GM20000 (cell line): ENCODE data around the gene PTPN18.

Experiments
- DNase-seq: peaks from one replicate; pipeline ENCODE4 v3.0.0; 2012; ENCODE audit warnings: low spot score
- TF ChIP-seq, protein P1 (sequence below): IDR thresholded peaks from 2 replicates; pipeline ENCODE4 v1.5.1; 2012; ENCODE audit warnings: mild to moderate bottlenecking, control low read depth; ENCODE audit errors: extremely low read depth, missing control alignments

Gene PTPN18

DNA sequence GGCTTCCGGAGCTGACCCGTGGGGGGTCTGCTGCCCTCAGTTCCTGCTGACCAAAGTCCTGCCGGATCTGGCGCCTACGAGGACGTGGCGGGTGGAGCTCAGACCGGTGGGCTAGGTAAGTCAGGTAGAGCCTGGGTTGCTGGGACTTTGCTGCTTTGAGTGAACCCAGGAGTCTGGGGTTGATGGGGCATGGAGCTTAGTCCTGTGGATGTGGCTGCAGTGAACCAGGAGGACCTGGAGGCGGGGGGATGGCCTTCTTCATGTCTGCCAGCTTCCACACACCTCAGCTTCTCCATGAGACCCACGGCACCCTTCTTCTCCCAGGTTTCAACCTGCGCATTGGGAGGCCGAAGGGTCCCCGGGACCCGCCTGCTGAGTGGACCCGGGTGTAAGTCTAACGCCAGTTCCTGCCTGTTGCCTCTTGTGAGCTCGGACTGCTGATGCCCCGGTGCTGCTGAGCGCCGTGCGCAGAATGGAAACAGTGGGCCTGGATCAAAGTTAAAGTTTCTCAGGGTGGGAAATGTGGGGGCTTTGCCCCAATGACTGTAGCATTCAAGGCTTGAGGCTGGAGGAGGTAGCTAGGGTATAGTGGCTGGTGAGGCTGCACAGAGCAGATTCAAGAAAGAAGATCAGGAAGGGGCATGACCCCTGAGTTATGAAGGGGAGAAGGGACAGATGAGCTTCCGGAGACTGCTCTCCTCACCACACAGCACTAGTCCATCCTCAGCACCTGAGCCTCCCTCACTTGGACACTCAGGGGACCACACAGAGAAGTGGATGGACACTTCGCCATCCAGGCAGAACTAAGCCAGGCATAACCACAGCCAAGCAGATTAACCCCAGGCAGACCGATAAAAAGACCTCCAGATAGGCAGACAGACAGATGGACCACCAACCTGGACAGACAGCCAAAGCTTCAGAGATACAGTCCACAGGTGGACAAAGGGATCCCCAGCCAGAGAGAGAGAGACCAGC, 17.3 kb downstream of the PTPN18 start:
- peak; percentile 27 for DNase-seq
- TF ChIP-seq, protein P1, sequence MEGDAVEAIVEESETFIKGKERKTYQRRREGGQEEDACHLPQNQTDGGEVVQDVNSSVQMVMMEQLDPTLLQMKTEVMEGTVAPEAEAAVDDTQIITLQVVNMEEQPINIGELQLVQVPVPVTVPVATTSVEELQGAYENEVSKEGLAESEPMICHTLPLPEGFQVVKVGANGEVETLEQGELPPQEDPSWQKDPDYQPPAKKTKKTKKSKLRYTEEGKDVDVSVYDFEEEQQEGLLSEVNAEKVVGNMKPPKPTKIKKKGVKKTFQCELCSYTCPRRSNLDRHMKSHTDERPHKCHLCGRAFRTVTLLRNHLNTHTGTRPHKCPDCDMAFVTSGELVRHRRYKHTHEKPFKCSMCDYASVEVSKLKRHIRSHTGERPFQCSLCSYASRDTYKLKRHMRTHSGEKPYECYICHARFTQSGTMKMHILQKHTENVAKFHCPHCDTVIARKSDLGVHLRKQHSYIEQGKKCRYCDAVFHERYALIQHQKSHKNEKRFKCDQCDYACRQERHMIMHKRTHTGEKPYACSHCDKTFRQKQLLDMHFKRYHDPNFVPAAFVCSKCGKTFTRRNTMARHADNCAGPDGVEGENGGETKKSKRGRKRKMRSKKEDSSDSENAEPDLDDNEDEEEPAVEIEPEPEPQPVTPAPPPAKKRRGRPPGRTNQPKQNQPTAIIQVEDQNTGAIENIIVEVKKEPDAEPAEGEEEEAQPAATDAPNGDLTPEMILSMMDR, result no peak

DNA sequence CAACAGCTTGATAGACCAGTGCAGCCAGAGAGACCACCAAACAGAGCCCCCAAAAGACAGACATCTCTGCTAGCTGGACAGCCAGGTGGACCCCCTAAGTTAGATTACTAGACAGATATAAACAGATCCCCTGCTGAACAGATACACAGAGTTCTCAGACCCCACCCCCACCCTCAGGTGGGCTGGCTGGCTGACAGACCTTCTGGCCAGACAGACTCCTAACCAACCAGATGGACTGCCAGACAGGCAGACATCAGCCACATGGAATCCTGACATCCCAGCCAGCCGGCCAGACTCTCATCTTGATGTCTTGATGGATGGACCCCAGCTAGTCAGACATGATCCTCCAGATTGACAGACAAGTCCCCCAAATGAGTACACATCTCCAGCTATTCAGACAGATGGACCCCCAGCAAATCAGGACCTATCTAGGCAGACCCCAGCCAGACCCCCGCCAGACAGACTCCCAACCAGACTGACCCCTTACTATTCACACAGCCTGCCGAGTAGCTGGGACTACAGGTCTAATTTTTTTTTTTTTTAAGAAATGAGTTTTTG, 18.0 kb downstream of the PTPN18 start:
- DNase-seq, result no peak

DNA sequence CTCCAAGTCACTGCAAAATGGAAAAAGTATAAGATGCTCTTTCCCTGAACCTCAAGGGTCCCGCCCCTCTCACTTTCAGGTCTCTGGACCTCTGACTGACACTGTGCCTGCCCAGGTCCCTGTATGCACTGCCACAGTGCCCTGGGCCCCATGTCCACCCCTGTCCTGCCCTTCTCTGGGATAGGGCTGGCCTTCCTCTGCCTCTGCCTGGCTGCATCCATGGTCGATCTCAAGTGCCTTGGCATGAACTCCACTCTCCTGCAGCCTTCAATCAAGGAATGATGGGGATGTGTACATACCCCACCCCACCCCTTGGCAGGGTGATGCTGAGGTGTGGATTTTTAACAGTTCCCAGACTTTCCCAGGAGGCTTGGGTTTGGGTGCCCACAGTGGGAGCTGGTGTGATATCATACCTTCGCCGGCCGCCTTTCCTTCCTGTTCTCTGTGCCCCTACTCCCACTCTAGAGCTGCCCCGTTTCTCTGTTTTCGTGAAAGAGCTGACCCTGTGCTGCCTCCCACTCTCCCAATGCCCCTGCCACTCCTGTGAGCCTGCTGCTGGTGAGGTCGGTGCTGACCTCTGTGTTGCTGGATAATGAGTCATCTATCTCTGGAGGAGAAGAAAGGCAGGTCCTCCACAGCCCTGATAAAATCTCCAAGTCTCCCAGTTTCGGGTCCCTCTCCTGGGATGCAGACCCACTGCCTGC, 18.9 kb downstream of the PTPN18 start:
- no peak for DNase-seq
- TF ChIP-seq, protein P1, result no peak

More for the DNA sequence above, 18.0 kb downstream of the PTPN18 start:
- TF ChIP-seq, protein P1, result no peak

DNA sequence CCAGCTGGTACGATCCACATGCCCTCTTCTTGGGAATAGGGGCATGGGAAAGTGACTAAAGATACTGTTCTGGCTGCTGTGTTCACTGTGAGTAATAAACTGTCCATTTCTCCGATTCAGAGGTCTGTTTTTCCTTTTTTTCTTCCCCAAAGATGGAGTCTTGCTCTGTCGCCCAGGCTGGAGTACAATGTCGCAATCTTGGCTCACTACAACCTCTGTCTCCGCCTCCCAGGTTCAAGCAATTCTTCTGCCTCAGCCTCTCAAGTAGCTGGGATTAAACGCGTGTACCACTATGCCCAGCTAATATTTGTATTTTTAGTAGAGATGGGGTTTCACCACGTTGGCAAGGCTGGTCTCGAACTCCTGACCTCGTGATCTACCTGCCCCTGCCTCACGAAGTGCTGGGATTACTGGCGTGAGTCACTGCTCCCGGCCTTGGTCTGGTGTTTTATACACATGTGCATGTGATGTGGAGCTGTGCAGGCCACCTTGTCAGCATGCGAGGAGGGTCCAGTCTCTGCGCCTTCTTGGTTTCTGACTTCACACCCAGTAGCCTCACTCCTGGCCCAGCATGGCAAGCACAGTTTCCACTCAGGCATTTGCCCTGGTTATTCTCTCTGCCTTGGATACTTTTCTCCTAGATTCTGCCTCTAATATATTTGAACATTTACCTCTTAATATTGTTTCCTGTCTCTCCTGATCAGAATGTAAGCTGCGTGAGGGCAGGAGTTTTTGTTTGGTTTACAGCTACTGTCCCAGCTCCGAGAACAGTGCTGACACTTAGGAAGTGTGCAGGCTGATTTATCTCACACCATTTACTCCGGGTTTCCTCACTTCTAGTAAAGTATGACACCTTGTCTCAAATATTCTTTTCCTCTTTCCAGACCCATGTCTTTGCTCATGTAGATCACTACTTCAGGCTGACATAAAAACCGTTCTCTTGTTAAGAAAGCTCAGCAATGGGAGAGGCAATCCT, 19.7 kb downstream of the PTPN18 start:
- no peak for DNase-seq
- TF ChIP-seq, protein P1, result no peak

DNA sequence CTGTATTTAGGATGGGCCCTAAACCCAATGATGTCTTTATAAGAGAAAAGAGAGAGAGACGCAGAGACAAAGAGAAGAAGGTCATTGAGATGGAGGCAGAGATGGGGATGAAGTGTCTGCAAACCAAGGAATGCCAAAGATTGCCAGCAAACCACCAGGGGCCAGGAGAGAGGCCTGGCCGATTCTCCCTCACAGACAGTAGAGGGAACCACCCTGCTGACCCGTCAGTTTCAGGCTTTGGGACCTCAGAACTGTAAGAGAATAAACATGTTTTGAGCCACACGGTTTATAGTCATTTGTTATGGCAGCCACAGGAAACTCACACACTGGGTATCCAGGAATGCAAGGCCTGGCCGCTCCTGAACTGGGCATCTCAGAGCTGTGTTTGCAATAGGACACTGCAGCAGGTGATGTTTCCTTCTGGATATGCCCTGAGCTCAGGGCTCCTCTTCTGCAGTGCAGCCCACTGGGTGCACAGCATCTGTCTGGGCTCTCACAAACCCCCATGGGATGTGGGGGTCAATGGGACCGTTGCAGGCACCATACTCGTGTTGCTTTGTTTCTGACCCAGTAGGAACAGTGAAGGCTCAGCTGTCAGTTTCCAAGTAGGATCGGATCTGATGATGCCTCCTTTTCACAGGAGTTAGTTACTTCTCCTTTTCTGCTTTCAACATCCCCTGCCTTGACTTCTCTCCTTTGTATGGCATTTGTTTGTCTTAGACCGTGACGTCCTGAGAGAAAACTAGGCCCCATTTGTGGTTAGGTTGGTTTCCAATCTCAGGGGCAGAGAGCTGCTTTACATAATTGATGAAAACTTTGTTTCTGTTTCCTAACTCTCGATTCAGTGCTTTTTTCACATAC, 20.8 kb downstream of the PTPN18 start:
- DNase-seq, result peak; percentile 58
- TF ChIP-seq, protein P1, result peak; percentile 22

DNA sequence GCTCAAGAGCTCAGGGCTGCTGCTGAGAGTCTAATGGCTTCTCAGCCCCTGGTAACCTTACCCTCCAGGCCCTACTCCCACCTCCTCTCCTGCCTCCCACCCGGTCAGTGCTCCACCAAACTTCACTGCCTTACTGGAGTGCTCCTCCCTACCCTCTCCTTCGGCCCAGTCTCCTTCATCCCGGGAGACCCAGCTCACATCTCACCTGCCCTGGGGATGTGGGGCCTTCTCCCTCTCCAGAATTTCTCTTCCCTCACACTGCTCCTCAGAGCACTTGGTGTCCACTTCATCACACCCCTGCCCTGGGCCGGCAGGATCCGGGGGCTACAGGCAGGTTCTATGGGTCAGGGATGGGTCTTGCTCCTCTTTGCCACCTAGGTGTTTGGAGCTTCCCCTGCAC, 21.6 kb downstream of the PTPN18 start:
- TF ChIP-seq, protein P1, result no peak
- no peak for DNase-seq
